Astrocyte (in vitro differentiated cells and primary cell): ENCODE data around the gene TIMM23B. TPM values are rescaled to one million over a fixed set of nuclear protein-coding genes. Genes with fewer than 3 reads are reported as not detected.
"Not testable (repeated sequence)": the region's sequence is repeated elsewhere in the genome, so short reads cannot be mapped to it uniquely, and the experiment has no call there.

Source experiments
- DNase-seq: peaks from one replicate; pipeline ENCODE4 v3.0.0-alpha.2; 2010; ENCODE audit warnings: low read depth
- FAIRE-seq: peaks from 2 replicates; lab custom pipeline; 2011; peaks lifted over from hg19 to GRCh38; lab: Jason Lieb, UNC
- H2AFZ ChIP-seq: 2 replicates; pipeline ENCODE4 v1.6.0; 2012; ENCODE audit warnings: low read depth, low read length, inconsistent platforms
- H3K27ac ChIP-seq: 2 replicates; pipeline ENCODE4 v1.5.1; 2011; ENCODE audit warnings: low read depth, low read length, inconsistent platforms
- H3K27me3 ChIP-seq: 2 replicates; pipeline ENCODE4 v1.6.0; 2011; ENCODE audit warnings: low read length, inconsistent platforms; ENCODE audit not compliant: insufficient read depth
- H3K36me3 ChIP-seq: 2 replicates; pipeline ENCODE4 v1.5.1; 2011; ENCODE audit warnings: low read length, inconsistent platforms; ENCODE audit not compliant: insufficient read depth
- H3K4me1 ChIP-seq: 2 replicates; pipeline ENCODE4 v1.5.1; 2011; ENCODE audit warnings: low read length, inconsistent platforms; ENCODE audit not compliant: insufficient read depth
- H3K4me2 ChIP-seq: 2 replicates; pipeline ENCODE4 v1.6.0; 2012; ENCODE audit warnings: low read length, inconsistent platforms
- H3K4me3 ChIP-seq: 2 replicates; pipeline ENCODE4 v1.5.1; 2011; ENCODE audit warnings: low read depth, mild to moderate bottlenecking, low read length, inconsistent platforms; ENCODE audit not compliant: insufficient read depth
- H3K79me2 ChIP-seq: 2 replicates; pipeline ENCODE4 v1.6.0; 2012; ENCODE audit warnings: mild to moderate bottlenecking, low read length, inconsistent platforms; ENCODE audit not compliant: insufficient read depth
- H3K9ac ChIP-seq: 2 replicates; pipeline ENCODE4 v1.6.0; 2012; ENCODE audit warnings: mild to moderate bottlenecking, low read length, inconsistent platforms
- H3K9me3 ChIP-seq: 2 replicates; pipeline ENCODE4 v1.5.1; 2012; ENCODE audit warnings: low read depth, mild to moderate bottlenecking, low read length, inconsistent platforms; ENCODE audit not compliant: insufficient read depth
- H4K20me1 ChIP-seq: 2 replicates; pipeline ENCODE4 v1.6.0; 2012; ENCODE audit warnings: low read length, inconsistent platforms; ENCODE audit not compliant: insufficient read depth
- H3K27ac Mint-ChIP-seq: one replicate; pipeline ENCODE4 v1.8.0; 2021; ENCODE audit warnings: mild to moderate bottlenecking, mixed read lengths; ENCODE audit not compliant: unreplicated experiment
- H3K27me3 Mint-ChIP-seq: one replicate; pipeline ENCODE4 v1.8.0; 2021; ENCODE audit warnings: low read depth, mixed read lengths; ENCODE audit not compliant: unreplicated experiment
- H3K36me3 Mint-ChIP-seq: one replicate; pipeline ENCODE4 v1.8.0; 2021; ENCODE audit warnings: low read depth, mixed read lengths; ENCODE audit not compliant: unreplicated experiment
- H3K4me1 Mint-ChIP-seq: one replicate; pipeline ENCODE4 v1.8.0; 2021; ENCODE audit warnings: low read depth, mixed read lengths; ENCODE audit not compliant: unreplicated experiment
- H3K4me3 Mint-ChIP-seq: one replicate; pipeline ENCODE4 v1.8.0; 2021; ENCODE audit warnings: mild to moderate bottlenecking, moderate library complexity, mixed read lengths; ENCODE audit not compliant: unreplicated experiment
- H3K9me3 Mint-ChIP-seq: one replicate; pipeline ENCODE4 v1.8.0; 2021; ENCODE audit warnings: mild to moderate bottlenecking, mixed read lengths; ENCODE audit not compliant: unreplicated experiment
- total RNA-seq: library from RNA; stranded (reverse); gene quantifications from 2 replicates; pipeline ENCODE4 v1.2.1, GENCODE V29; 2021

The TIMM23B gene
- total RNA-seq, 1 donor from 2014 or later = 21.2 TPM

DNA sequence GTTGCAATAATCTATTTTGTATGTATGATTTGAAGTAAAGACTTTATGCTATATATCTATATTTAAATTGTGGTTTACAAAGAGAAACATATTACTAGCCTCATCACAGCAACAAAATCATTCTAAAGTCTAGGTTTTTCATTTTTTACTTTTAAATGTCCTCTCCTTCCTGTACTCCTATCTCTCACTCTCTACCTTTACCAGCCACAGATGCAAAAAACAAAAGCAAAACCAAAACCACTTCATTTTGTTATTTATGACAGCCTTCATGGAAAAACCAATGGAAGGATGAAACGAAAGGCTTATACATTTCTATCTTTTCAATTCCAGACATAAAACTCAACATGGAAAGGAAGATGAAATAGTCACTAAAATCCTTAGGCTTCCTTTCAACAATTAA lies 31.6 kb upstream of the TIMM23B start:
- H4K20me1 ChIP-seq, H3K4me1 ChIP-seq, H3K9ac ChIP-seq, H3K79me2 ChIP-seq, H3K4me3 Mint-ChIP-seq, H3K4me2 ChIP-seq, H3K4me3 ChIP-seq, H2AFZ ChIP-seq, H3K36me3 ChIP-seq, H3K9me3 ChIP-seq, H3K27ac Mint-ChIP-seq, DNase-seq, H3K4me1 Mint-ChIP-seq, H3K27me3 Mint-ChIP-seq, H3K27me3 ChIP-seq, H3K36me3 Mint-ChIP-seq, FAIRE-seq, H3K9me3 Mint-ChIP-seq, H3K27ac ChIP-seq: not testable (repeated sequence)

DNA sequence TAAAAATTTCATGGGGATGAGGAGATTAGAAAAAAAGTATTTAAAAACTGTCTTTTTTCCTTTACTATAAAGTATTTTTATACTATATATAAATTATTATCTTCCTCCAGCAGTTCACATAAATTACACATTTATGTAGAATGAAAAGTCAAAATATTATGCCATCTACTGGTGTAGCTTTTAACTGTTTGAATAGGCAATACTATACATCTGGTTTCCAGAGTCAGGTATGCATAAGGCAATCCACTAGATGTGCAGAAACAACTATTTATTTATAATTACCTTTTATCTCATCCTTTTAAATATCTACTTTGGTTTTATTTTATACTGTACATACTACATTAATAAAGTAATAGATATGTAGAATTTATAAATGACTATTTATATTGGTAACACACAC lies 25.4 kb upstream of the TIMM23B start:
- H2AFZ ChIP-seq, H3K79me2 ChIP-seq, H4K20me1 ChIP-seq, H3K9me3 ChIP-seq, H3K9ac ChIP-seq, H3K27me3 ChIP-seq, H3K27ac ChIP-seq, H3K27me3 Mint-ChIP-seq, FAIRE-seq, H3K4me1 Mint-ChIP-seq, H3K4me2 ChIP-seq, DNase-seq, H3K36me3 ChIP-seq, H3K4me1 ChIP-seq, H3K9me3 Mint-ChIP-seq, H3K27ac Mint-ChIP-seq, H3K4me3 Mint-ChIP-seq, H3K4me3 ChIP-seq, H3K36me3 Mint-ChIP-seq: not testable (repeated sequence)

DNA sequence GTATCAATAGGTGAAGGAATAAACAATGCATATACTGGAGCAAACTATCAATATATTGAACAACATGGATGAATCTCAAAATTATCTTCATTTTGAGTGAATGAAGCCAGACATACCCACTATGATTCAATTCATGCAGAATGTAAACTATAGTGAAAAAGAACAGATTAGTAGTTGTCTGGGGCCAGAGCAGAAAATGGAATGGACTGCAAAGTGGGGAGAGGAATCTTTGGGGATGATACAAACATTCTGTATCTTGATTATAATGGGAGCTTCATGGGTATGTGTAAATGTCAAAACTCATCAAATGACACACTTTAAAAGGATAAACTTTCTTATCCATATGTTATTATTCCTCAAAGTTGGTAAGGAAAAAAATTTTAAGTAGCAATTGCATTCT lies 23.9 kb upstream of the TIMM23B start:
- not testable (repeated sequence) for H3K27me3 Mint-ChIP-seq, H4K20me1 ChIP-seq, H3K9me3 ChIP-seq, H3K27ac ChIP-seq, H3K9ac ChIP-seq, DNase-seq, H3K4me2 ChIP-seq, H3K36me3 Mint-ChIP-seq, H3K4me3 Mint-ChIP-seq, H3K4me3 ChIP-seq, H3K27ac Mint-ChIP-seq, H3K27me3 ChIP-seq, H3K36me3 ChIP-seq, H2AFZ ChIP-seq, H3K9me3 Mint-ChIP-seq, FAIRE-seq, H3K4me1 ChIP-seq, H3K79me2 ChIP-seq, H3K4me1 Mint-ChIP-seq

GRCh38 chr10:49922041-49922440 lies 19.8 kb upstream of the TIMM23B start:
- H3K79me2 ChIP-seq, H3K9me3 ChIP-seq, H3K36me3 Mint-ChIP-seq, DNase-seq, H3K27me3 Mint-ChIP-seq, H3K4me3 Mint-ChIP-seq, H3K9ac ChIP-seq, H3K27ac ChIP-seq, H3K27ac Mint-ChIP-seq, H3K27me3 ChIP-seq, H3K4me3 ChIP-seq, H3K4me1 ChIP-seq, H3K4me1 Mint-ChIP-seq, FAIRE-seq, H3K4me2 ChIP-seq, H2AFZ ChIP-seq, H4K20me1 ChIP-seq, H3K9me3 Mint-ChIP-seq, H3K36me3 ChIP-seq: not testable (repeated sequence)

DNA sequence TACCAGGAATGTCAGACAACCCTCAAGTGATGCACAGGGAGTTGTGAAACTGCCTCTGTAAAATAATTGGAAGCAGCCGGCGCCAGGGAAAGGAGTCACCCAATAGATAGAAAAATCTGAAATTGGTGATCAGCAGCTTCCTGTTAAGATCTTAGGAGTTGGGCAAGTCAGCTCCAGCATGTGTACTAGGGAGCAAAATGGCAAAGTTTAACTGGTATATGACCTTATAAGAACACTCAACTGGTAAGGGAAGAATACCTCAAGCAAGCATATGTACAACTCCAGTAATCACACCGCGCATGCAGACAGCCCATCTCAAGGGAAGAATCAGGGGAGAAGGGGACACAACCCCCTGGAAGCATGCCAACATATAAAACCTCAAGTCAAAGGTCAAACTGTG lies 18.3 kb upstream of the TIMM23B start:
- H3K9ac ChIP-seq, H3K4me3 Mint-ChIP-seq, H3K9me3 ChIP-seq, H3K36me3 ChIP-seq, H2AFZ ChIP-seq, H3K27ac Mint-ChIP-seq, H4K20me1 ChIP-seq, H3K4me1 ChIP-seq, H3K27ac ChIP-seq, H3K27me3 Mint-ChIP-seq, H3K79me2 ChIP-seq, H3K4me3 ChIP-seq, H3K27me3 ChIP-seq, FAIRE-seq, DNase-seq, H3K4me2 ChIP-seq, H3K36me3 Mint-ChIP-seq, H3K4me1 Mint-ChIP-seq, H3K9me3 Mint-ChIP-seq: not testable (repeated sequence)

DNA sequence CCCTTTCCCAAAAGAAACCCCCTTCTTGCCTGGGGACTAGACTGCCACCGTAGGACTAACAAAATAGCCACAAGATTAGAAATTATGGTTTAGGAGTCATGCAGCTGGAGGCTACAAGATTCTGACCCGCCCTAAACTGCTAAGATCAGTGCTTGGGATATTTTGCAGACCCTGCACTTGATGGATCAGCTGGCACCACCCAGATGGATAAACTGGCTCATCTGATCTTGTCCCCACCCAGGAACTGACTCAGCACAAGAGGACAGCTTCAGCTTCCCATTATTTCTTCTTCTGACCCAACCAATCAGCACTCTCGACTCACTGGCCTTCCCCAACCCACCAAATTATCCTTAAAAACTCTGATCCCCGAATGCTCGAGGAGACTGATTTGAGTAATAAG lies 10.6 kb upstream of the TIMM23B start:
- not testable (repeated sequence) for FAIRE-seq, H3K4me1 ChIP-seq, H3K4me3 Mint-ChIP-seq, H3K9me3 ChIP-seq, H3K79me2 ChIP-seq, H3K9me3 Mint-ChIP-seq, H3K27me3 Mint-ChIP-seq, H3K27ac Mint-ChIP-seq, H3K36me3 Mint-ChIP-seq, H4K20me1 ChIP-seq, H3K4me1 Mint-ChIP-seq, H3K27me3 ChIP-seq, H2AFZ ChIP-seq, H3K4me3 ChIP-seq, H3K36me3 ChIP-seq, H3K4me2 ChIP-seq, DNase-seq, H3K9ac ChIP-seq, H3K27ac ChIP-seq
